HG03457 (cell line): ENCODE measurements around the gene NDUFB6.
"Not testable (repeated sequence)": the region's sequence is repeated elsewhere in the genome, so short reads cannot be mapped to it uniquely, and the experiment has no call there.

Experiments
- ATAC-seq: cut with Tn5 transposase; IDR thresholded peaks from one replicate; pipeline ENCODE4 v1.9.1; 2021; ENCODE audit warnings: moderate number of reproducible peaks; ENCODE audit not compliant: unreplicated experiment

Gene NDUFB6

GRCh38 chr9:32524892-32525708 lies 47.9 kb downstream of the NDUFB6 start:
- ATAC-seq, result no peak

GRCh38 chr9:32524558-32524891 lies 48.4 kb downstream of the NDUFB6 start:
- ATAC-seq, result not testable (repeated sequence)

DNA sequence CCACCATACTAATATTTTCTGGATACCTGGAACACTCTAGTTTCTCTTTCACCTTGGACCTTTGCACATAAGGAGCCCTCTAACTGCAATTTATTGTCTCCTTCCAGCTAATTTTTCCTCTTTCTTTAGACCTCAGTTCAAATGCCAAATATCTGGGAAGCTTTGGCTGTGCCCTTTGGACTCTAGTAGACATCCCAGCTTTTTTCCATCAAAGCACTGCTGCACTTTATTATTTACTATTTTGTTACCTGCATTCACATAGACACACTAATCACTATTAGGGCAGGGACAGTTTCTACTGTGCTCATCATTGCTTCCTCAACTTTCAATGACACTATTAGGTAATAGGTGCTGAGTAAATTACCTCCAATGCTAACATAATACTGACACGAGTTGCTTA lies 49.0 kb downstream of the NDUFB6 start:
- no peak for ATAC-seq

DNA sequence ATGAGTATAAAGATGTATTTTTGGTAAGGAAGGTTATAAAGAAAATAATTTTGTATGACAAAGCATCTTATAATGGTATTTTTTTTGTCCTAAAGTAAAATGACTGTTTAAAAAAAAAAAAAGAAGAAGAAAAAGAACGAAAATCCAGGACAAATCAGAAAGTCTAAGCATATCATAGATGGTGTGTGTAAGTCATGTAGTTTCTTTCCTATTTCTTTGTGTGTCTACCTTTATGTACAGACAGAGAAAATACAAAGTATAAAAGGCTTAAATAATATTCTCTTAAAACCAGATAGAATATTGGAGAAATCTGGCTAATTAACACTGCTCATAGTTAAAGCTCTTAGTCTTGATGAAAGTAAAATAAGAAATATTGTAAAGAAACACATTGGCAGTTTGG lies 54.7 kb downstream of the NDUFB6 start:
- no peak for ATAC-seq

- ATAC-seq, result no peak
Measured at GRCh38 chr9:32516241-32516640, 56.7 kb downstream of the NDUFB6 start.

DNA sequence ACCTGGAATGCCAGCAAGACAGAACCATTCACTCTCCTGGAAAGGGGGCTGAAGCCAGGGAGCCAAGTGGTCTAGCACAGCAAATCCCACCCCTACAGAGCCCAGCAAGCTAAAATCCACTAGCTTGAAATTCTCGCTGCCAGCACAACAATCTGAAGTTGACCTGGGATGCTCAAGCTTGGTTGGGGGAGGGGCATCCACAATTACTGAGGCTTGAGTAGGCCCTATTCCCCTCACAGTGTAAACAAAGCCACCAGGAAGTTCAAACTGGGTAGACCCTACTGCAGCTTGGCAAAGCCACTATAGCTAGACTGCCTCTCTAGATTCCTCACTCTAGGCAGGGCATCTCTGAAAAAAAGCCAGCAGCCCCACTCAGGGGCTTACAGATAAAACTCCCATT lies 64.2 kb downstream of the NDUFB6 start:
- ATAC-seq, result no peak

DNA sequence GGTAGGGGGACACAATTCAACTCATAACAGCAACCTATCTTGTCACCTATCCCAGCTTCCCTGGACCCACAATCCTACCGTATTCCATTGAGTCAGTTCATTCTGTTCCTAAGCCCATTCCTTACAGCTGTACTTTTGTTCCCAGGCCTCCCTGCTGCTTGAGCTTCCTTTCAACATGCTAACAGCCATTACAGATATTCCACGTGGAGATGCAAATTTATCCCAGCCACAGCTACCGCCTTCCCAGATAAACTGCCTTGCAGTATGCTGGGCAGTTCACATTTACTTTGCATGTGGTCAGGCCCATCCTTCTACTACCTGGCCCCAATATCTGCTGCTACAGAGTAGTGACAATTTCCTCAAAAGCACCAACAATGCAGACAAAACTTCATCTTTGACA lies 70.0 kb downstream of the NDUFB6 start:
- ATAC-seq, result no peak
